IMR-90 (cell line): ENCODE measurements around the gene INMT. TPM values are rescaled to one million over a fixed set of nuclear protein-coding genes. Genes with fewer than 3 reads are reported as not detected.
A peak's percentile ranks its signal among the peaks of the same experiment; 100 is the strongest.

ENCODE experiments used
- ATAC-seq: fragments of 200-7000 bp; cut with Tn5 transposase; 2 replicates; pipeline ENCODE4 v1.9.1; 2020; ENCODE audit warnings: low read depth, mild to moderate bottlenecking, moderate library complexity
- BruUV-seq: library from RNA; stranded (reverse); fragments of 400-500 nt; replicated peaks from 2 replicates; lab custom pipeline; 2021; lab: Mats Ljungman, UMichigan
- CTCF ChIA-PET: fragments of 300-600 bp; formaldehyde crosslinking; extraction: SDS; loops from one replicate; lab custom pipeline; 2021; ENCODE audit warnings: antibody characterized with exemption; lab: Yijun Ruan, JAX
- POLR2A ChIA-PET: fragments of 300-600 bp; sonication (Branson Sonifier 250); formaldehyde crosslinking; loops from one replicate; lab custom pipeline; 2022; ENCODE audit warnings: antibody characterized with exemption; ENCODE audit not compliant: unreplicated experiment; lab: Charles Lee
- DNase-seq: peaks from one replicate; pipeline ENCODE4 v3.0.0; 2013
- H2AFZ ChIP-seq: replicated peaks from 2 replicates; pipeline ENCODE3; 2013; ENCODE audit warnings: low read length, mild to moderate bottlenecking; ENCODE audit not compliant: poor library complexity
- H2AK5ac ChIP-seq: 2 replicates; pipeline ENCODE4 v1.6.1; 2013; ENCODE audit warnings: low read depth, low read length, inconsistent platforms
- H2AK9ac ChIP-seq: replicated peaks from 2 replicates; pipeline ENCODE3; 2013; ENCODE audit warnings: mild to moderate bottlenecking, low read depth, low read length, moderate library complexity; ENCODE audit not compliant: poor library complexity
- H2BK120ac ChIP-seq: 2 replicates; pipeline ENCODE4 v1.6.1; 2013; ENCODE audit warnings: low read depth, low read length, inconsistent platforms
- H2BK15ac ChIP-seq: 3 replicates; pipeline ENCODE4 v1.6.1; 2013; ENCODE audit warnings: low read depth, low read length, inconsistent platforms
- H2BK20ac ChIP-seq: 2 replicates; pipeline ENCODE4 v1.6.1; 2013; ENCODE audit warnings: low read depth, mild to moderate bottlenecking, inconsistent platforms, low read length, moderate library complexity
- H2BK5ac ChIP-seq: 2 replicates; pipeline ENCODE4 v1.6.1; 2013; ENCODE audit warnings: mild to moderate bottlenecking, low read depth, low read length, inconsistent platforms; ENCODE audit not compliant: poor library complexity, severe bottlenecking
- H3K14ac ChIP-seq: replicated peaks from 2 replicates; pipeline ENCODE4 v1.6.1; 2013; ENCODE audit warnings: low read depth, low read length, inconsistent platforms
- H3K18ac ChIP-seq: 2 replicates; pipeline ENCODE4 v1.6.1; 2013; ENCODE audit warnings: low read depth, low read length, control low read depth
- H3K23ac ChIP-seq: 2 replicates; pipeline ENCODE4 v1.6.1; 2013; ENCODE audit warnings: low read depth, low read length, inconsistent platforms
- H3K27ac ChIP-seq: 2 replicates; pipeline ENCODE4 v1.5.1; 2013; ENCODE audit warnings: mild to moderate bottlenecking, control low read depth, low read length; ENCODE audit not compliant: insufficient read depth
- H3K27me3 ChIP-seq: 2 replicates; pipeline ENCODE4 v1.6.1; 2013; ENCODE audit warnings: low read length; ENCODE audit not compliant: control insufficient read depth, insufficient read depth
- H3K36me3 ChIP-seq: 2 replicates; pipeline ENCODE4 v1.6.1; 2013; ENCODE audit warnings: low read length, mixed read lengths; ENCODE audit not compliant: control insufficient read depth, insufficient read depth
- H3K4ac ChIP-seq: 2 replicates; pipeline ENCODE4 v1.6.1; 2013; ENCODE audit warnings: low read depth, low read length, inconsistent platforms
- H3K4me1 ChIP-seq: 2 replicates; pipeline ENCODE4 v1.6.1; 2013; ENCODE audit warnings: low read length, mixed read lengths; ENCODE audit not compliant: control insufficient read depth, insufficient read depth
- H3K4me2 ChIP-seq: 2 replicates; pipeline ENCODE4 v1.6.1; 2013; ENCODE audit warnings: low read depth, mild to moderate bottlenecking, control low read depth, low read length, moderate library complexity
- H3K4me3 ChIP-seq: 2 replicates; pipeline ENCODE4 v1.5.1; 2013; ENCODE audit warnings: low read depth, mild to moderate bottlenecking, control low read depth, low read length, moderate library complexity; ENCODE audit not compliant: insufficient read depth
- H3K56ac ChIP-seq: 2 replicates; pipeline ENCODE4 v1.6.1; 2013; ENCODE audit warnings: low read length, inconsistent platforms; ENCODE audit not compliant: insufficient read depth; ENCODE audit errors: extremely low read depth
- H3K79me1 ChIP-seq, 2 experiments: 2 replicates each; pipeline ENCODE4 v1.6.1; 2013; ENCODE audit warnings: low read length in 2 of 2, inconsistent platforms in 1 of 2, low read depth in 1 of 2
- H3K9ac ChIP-seq: 2 replicates; pipeline ENCODE4 v1.6.1; 2013; ENCODE audit warnings: low read depth, low read length, control low read depth
- H3K9me1 ChIP-seq: 2 replicates; pipeline ENCODE4 v1.6.1; 2013; ENCODE audit warnings: low read length, inconsistent platforms; ENCODE audit not compliant: insufficient read depth
- H3K9me3 ChIP-seq: 2 replicates; pipeline ENCODE4 v1.6.1; 2013; ENCODE audit warnings: low read length; ENCODE audit not compliant: control insufficient read depth, insufficient read depth
- H4K20me1 ChIP-seq: 2 replicates; pipeline ENCODE4 v1.6.1; 2013; ENCODE audit warnings: low read length, inconsistent platforms; ENCODE audit not compliant: insufficient read depth
- H4K5ac ChIP-seq: 2 replicates; pipeline ENCODE4 v1.6.1; 2013; ENCODE audit warnings: mild to moderate bottlenecking, low read depth, low read length, control low read depth
- H4K8ac ChIP-seq, 2 experiments: 2 replicates each; pipeline ENCODE4 v1.6.1; 2013; ENCODE audit warnings: low read depth in 2 of 2, low read length in 2 of 2, control low read depth in 1 of 2, inconsistent platforms in 1 of 2
- H4K91ac ChIP-seq: 2 replicates; pipeline ENCODE4 v1.6.1; 2013; ENCODE audit warnings: low read depth, low read length, inconsistent platforms; ENCODE audit not compliant: insufficient read depth
- CEBPB ChIP-seq: IDR thresholded peaks from 2 replicates; pipeline ENCODE4 v1.6.1; 2012; ENCODE audit warnings: low read depth, low read length, improper control_type of control experiment
- NFE2L2 ChIP-seq: fragments of 150-350 bp; IDR thresholded peaks from 2 replicates; pipeline ENCODE4 v1.6.1; 2016; ENCODE audit warnings: low read depth, mild to moderate bottlenecking, low read length
- RFX5 ChIP-seq: IDR thresholded peaks from 2 replicates; pipeline ENCODE4 v1.8.0; 2012; ENCODE audit warnings: low read depth, mild to moderate bottlenecking, low read length, moderate library complexity
- WGBS, 2 experiments: methylation state at CpG; one replicate each; pipeline versions ENCODE4 v1.1.5 to v1.1.7; 2013; ENCODE audit warnings: missing lambda C conversion rate in 2 of 2; ENCODE audit not compliant: insufficient read length in 1 of 2; ENCODE audit errors: extremely low coverage in 2 of 2; 5-methylcytosine and 5-hydroxymethylcytosine counted together
- dilution Hi-C: fragments of 300-500 bp; cut with HindIII; formaldehyde crosslinking; loops from one replicate; pipeline ENCODE4 v1.14.3; 2018; ENCODE audit warnings: low sequenced_read_pairs; ENCODE audit not compliant: unreplicated experiment
- in situ Hi-C: fragments of 300-500 bp; cut with MboI; formaldehyde crosslinking; loops from 3 replicates; pipeline ENCODE4 v1.14.3; 2019; ENCODE audit warnings: low sequenced_read_pairs, inconsistent platforms, mixed read lengths
- intact Hi-C: fragments of 100-400 bp; cut with micrococcal nuclease; formaldehyde crosslinking; loops from 2 replicates; pipeline ENCODE4 v1.10.0; 2022
- polyA plus RNA-seq, 3 experiments: library from polyadenylated mRNA; depleted of rRNA; stranded (reverse); fragments of >200 nt; gene quantifications; 2 replicates each; pipeline ENCODE4 v1.2.3, GENCODE V29; 2012; ENCODE audit warnings: low replicate concordance in 1 of 3
- total RNA-seq: library from RNA; depleted of rRNA; stranded (reverse); fragments of >200 nt; gene quantifications from 2 replicates; pipeline ENCODE4 v1.2.3, GENCODE V29; 2012

Gene INMT
- total and polyA plus RNA-seq, 2 of the 4 experiments (the other 2 are of a cell fraction) = 0.39 to 2.2 TPM

GRCh38 chr7:30730996-30731395 lies 20.9 kb upstream of the INMT start:
- dilution Hi-C loops (no loop called here), in situ Hi-C loops (no loop called here), intact Hi-C loops (no loop called here)
- Histone ChIP-seq H4K5ac (no peak overlapping the region), H3K27me3 (peaks cover 56% of the 10 kb centered on the region), H2AK5ac (no peak overlapping the region), H2AK9ac (no peak overlapping the region), H4K8ac (no peak overlapping the region), H3K79me1 (no peaks in the 10 kb centered on the region), H4K91ac (no peak overlapping the region), H3K56ac (no peak overlapping the region), H3K4me3 (no peak overlapping the region), H2AFZ (peak overlapping the region; percentile 32), H4K20me1 (no peaks in the 10 kb centered on the region), H3K36me3 (no peaks in the 10 kb centered on the region), H3K9me3 (no peaks in the 10 kb centered on the region; the same call in 1 of the 2 replicates), H3K9me1 (no peaks in the 10 kb centered on the region), H2BK20ac (no peak overlapping the region), H2BK120ac (no peak overlapping the region), H3K18ac (no peak overlapping the region), H2BK5ac (no peak overlapping the region), H3K23ac (no peak overlapping the region), H3K27ac (no peak overlapping the region), H3K4ac (no peak overlapping the region), H3K9ac (no peak overlapping the region), H2BK15ac (no peak overlapping the region), H3K4me1 (no peaks in the 10 kb centered on the region), H3K14ac (no peak overlapping the region), H3K4me2 (no peak overlapping the region)
- no peak for TF ChIP-seq RFX5
- TF ChIP-seq CEBPB = no peak
- no peak for TF ChIP-seq NFE2L2
- CTCF ChIA-PET = interaction anchor here (1.0 to 1.7 kb wide), 2 partner anchors 9 to 182 kb away, joined by 3 to 6 read pairs; no protein-coding TSS in a partner anchor
- WGBS, 2 experiments = no CpG with 5 or more reads among the region's 4 CpGs
- BruUV-seq = no TSS peak
- no peak for DNase-seq
- no peak for ATAC-seq
- POLR2A ChIA-PET = no interaction called here
